Uterus (tissue), 2 donors: ENCODE measurements around the gene ATP6V1B1.

Experiments
- CTCF ChIP-seq, 4 experiments: fragments of 200-600 bp in 2 of 4; fragments of 450-650 bp in 2 of 4; sonication (generic) in 2 of 4; IDR thresholded peaks; one replicate each; pipeline ENCODE4 v1.5.1; 2016 to 2019; ENCODE audit warnings: antibody characterized with exemption in 4 of 4, mild to moderate bottlenecking in 2 of 4, moderate library complexity in 1 of 4
- POLR2A ChIP-seq, 2 donors: fragments of 450-650 bp; IDR thresholded peaks; one replicate each; pipeline ENCODE4 v1.6.1; 2016; ENCODE audit warnings: antibody characterized with exemption in 2 of 2, mild to moderate bottlenecking in 1 of 2, moderate library complexity in 1 of 2

- no peak for TF ChIP-seq CTCF (IDR thresholded peaks at IDR 0.05)
- no peak for TF ChIP-seq POLR2A (IDR thresholded peaks at IDR 0.05)
Measured at GRCh38 chr2:70985956-70986355, 50.3 kb downstream of the ATP6V1B1 start.
